ENCODE measurements around the gene TJP3. TPM values are rescaled to one million over a fixed set of nuclear protein-coding genes. Genes with fewer than 3 reads are reported as not detected.

TJP3 gene
- total RNA-seq = not detected in 2 replicates

GRCh38 chr19:3708207-3708931 is at the start of gene TJP3:
TSS of gene TJP3 (plus strand) at chr19:3708384. CDS start at chr19:3728433, 20,049 bp downstream.

GRCh38 chr19:3700242-3701032 is 7.7 kb upstream of the TJP3 start, which contains the start of gene PIP5K1C:
TSS of gene PIP5K1C (minus strand) at chr19:3700468. CDS start at chr19:3700390, 78 bp downstream.

GRCh38 chr19:3761382-3762129 is 53.4 kb downstream of the TJP3 start, which contains the start of gene APBA3:
TSS of gene APBA3 (minus strand) at chr19:3761692. CDS start at chr19:3760264, 1,428 bp downstream.

GRCh38 chr19:3762501-3763459 is 54.6 kb downstream of the TJP3 start, which contains the start of gene MRPL54:
TSS of gene MRPL54 (plus strand) at chr19:3762682. CDS start at chr19:3762701, 19 bp downstream.

GRCh38 chr19:3771906-3772455 is 63.8 kb downstream of the TJP3 start, which contains the start of gene RAX2:
TSS of gene RAX2 (minus strand) at chr19:3772228. CDS start at chr19:3771742, 486 bp downstream.

GRCh38 chr19:3785938-3786824 is 78.0 kb downstream of the TJP3 start, which contains the start of gene MATK:
TSS of gene MATK (minus strand) at chr19:3786381. CDS start at chr19:3785135, 1,246 bp downstream.

Other genes with a start within 250 kb of the TJP3 start
- not detected in 2 replicates for gene SMIM24, start 227.9 kb upstream of the TJP3 start, total RNA-seq
- gene SMIM44, start 224.9 kb upstream of the TJP3 start, total RNA-seq = not detected in 2 replicates
- gene DOHH, start 207.7 kb upstream of the TJP3 start, total RNA-seq = 12.6 and 16.2 TPM in 2 replicates
- gene FZR1, start 202.1 kb upstream of the TJP3 start, total RNA-seq = 25.1 and 35.3 TPM in 2 replicates
- gene TEKTIP1, start 169.2 kb upstream of the TJP3 start, total RNA-seq = not detected in 2 replicates
- 72.6 and 80.2 TPM in 2 replicates for gene MFSD12, start 150.8 kb upstream of the TJP3 start, total RNA-seq
- gene HMG20B, start 135.4 kb upstream of the TJP3 start, total RNA-seq = 75.0 and 88.5 TPM in 2 replicates
- 0.18 and 0.32 TPM in 2 replicates for gene GIPC3, start 122.9 kb upstream of the TJP3 start, total RNA-seq
- gene TBXA2R, start 101.5 kb upstream of the TJP3 start, total RNA-seq = 1.3 and 4.2 TPM in 2 replicates
- 19.0 and 26.4 TPM in 2 replicates for gene CACTIN, start 81.6 kb upstream of the TJP3 start, total RNA-seq
- 32.7 and 38.6 TPM in 2 replicates for gene PIP5K1C, start 7.9 kb upstream of the TJP3 start, total RNA-seq
- gene APBA3, start 53.3 kb downstream of the TJP3 start, total RNA-seq = 17.9 and 25.6 TPM in 2 replicates
- 51.7 and 57.4 TPM in 2 replicates for gene MRPL54, start 54.3 kb downstream of the TJP3 start, total RNA-seq
- not detected in 2 replicates for gene RAX2, start 63.8 kb downstream of the TJP3 start, total RNA-seq
- not detected in 2 replicates for gene MATK, start 78.0 kb downstream of the TJP3 start, total RNA-seq
- not detected in 2 replicates for gene ZFR2, start 160.7 kb downstream of the TJP3 start, total RNA-seq
- gene ATCAY, start 172.3 kb downstream of the TJP3 start, total RNA-seq = not detected in 2 replicates
- not detected in 2 replicates for gene NMRK2, start 224.7 kb downstream of the TJP3 start, total RNA-seq

Data from cardiac atrium fibroblast (primary cell).